OCI-LY7 (cell line): ENCODE results near the gene PRKAG2.

Experiments used
- EZH2phosphoT487 ChIP-seq: fragments of 200-600 bp; sonication (generic); IDR thresholded peaks from 2 replicates; pipeline ENCODE4 v1.6.1; 2018; ENCODE audit warnings: low read depth, borderline replicate concordance, mild to moderate bottlenecking, mixed run types, antibody characterized with exemption, low read length, moderate library complexity, mixed read lengths
- TF ChIP-seq, protein P1 (sequence below): fragments of 200-600 bp; sonication (generic); conservative IDR thresholded peaks from 2 replicates; pipeline ENCODE4 v1.5.1; 2014; ENCODE audit warnings: mild to moderate bottlenecking, antibody characterized with exemption, low read length, moderate library complexity, mixed read lengths

DNA sequence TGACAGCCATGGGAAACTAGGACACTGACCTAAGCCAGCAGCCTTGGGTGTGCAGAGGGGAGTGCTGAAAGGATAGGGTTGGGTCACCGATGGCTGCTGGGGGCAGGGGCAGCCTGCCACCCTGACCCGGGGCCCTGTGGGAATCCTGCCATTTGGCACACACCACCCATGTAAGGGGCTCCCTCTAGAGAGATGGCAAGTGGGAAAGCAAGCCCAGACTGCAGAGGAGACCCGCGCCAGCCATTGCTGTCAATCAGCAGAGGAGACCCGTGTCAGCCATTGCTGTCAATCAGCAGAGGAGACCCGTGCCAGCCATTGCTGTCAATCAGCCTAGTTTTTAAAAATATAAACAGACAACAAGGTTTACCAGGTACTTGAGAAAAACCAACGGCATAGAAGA is 27.4 kb upstream of the PRKAG2 start:
- TF ChIP-seq, protein P1, sequence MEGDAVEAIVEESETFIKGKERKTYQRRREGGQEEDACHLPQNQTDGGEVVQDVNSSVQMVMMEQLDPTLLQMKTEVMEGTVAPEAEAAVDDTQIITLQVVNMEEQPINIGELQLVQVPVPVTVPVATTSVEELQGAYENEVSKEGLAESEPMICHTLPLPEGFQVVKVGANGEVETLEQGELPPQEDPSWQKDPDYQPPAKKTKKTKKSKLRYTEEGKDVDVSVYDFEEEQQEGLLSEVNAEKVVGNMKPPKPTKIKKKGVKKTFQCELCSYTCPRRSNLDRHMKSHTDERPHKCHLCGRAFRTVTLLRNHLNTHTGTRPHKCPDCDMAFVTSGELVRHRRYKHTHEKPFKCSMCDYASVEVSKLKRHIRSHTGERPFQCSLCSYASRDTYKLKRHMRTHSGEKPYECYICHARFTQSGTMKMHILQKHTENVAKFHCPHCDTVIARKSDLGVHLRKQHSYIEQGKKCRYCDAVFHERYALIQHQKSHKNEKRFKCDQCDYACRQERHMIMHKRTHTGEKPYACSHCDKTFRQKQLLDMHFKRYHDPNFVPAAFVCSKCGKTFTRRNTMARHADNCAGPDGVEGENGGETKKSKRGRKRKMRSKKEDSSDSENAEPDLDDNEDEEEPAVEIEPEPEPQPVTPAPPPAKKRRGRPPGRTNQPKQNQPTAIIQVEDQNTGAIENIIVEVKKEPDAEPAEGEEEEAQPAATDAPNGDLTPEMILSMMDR = no peak
- no peak for TF ChIP-seq EZH2phosphoT487
